SU-DHL-6 (cell line): ENCODE data around the gene COL27A1.

Experiments
- H2AFZ ChIP-seq: fragments of 200-600 bp; sonication (generic); 2 replicates; pipeline ENCODE4 v1.6.1; 2014; ENCODE audit warnings: low read depth, mild to moderate bottlenecking, moderate library complexity, mixed read lengths, antibody characterized with exemption, low read length; ENCODE audit not compliant: severe bottlenecking
- H3F3A ChIP-seq: fragments of 200-600 bp; shearing (Covaris generic); 2 replicates; pipeline ENCODE4 v1.6.0; 2016; ENCODE audit warnings: antibody characterized with exemption, mild to moderate bottlenecking; ENCODE audit not compliant: insufficient read depth
- H3K27ac ChIP-seq: fragments of 200-600 bp; sonication (generic); 2 replicates; pipeline ENCODE4 v1.5.1; 2016; ENCODE audit warnings: low read depth, mild to moderate bottlenecking, low read length, moderate library complexity, mixed read lengths
- H3K27me3 ChIP-seq: fragments of 200-600 bp; sonication (generic), shearing (Covaris generic); 2 replicates; pipeline ENCODE4 v1.6.0; 2014; ENCODE audit warnings: mild to moderate bottlenecking, low read length
- H3K36me3 ChIP-seq: fragments of 200-600 bp; sonication (generic); 2 replicates; pipeline ENCODE4 v1.6.1; 2014; ENCODE audit warnings: mild to moderate bottlenecking, low read length, mixed read lengths
- H3K4me2 ChIP-seq: fragments of 300-600, 200-600 bp; shearing (Covaris generic), sonication (generic); 2 replicates; pipeline ENCODE4 v1.6.0; 2014; ENCODE audit warnings: low read length, low read depth, mild to moderate bottlenecking; ENCODE audit not compliant: poor library complexity, severe bottlenecking
- H3K4me3 ChIP-seq: fragments of 200-600 bp; sonication (generic); 2 replicates; pipeline ENCODE4 v1.5.1; 2014; ENCODE audit warnings: antibody characterized with exemption, low read length, mild to moderate bottlenecking, mixed read lengths; ENCODE audit not compliant: insufficient read depth, poor library complexity, severe bottlenecking
- H3K79me2 ChIP-seq: fragments of 200-600 bp; sonication (generic); 2 replicates; pipeline ENCODE4 v1.6.1; 2014; ENCODE audit warnings: mild to moderate bottlenecking, low read length, moderate library complexity; ENCODE audit not compliant: insufficient read depth
- H3K9ac ChIP-seq: fragments of 200-600 bp; sonication (generic); 2 replicates; pipeline ENCODE4 v1.7.0; 2014; ENCODE audit warnings: mild to moderate bottlenecking, low read length
- H3K9me2 ChIP-seq: fragments of 200-600 bp; sonication (generic); replicated peaks from 2 replicates; pipeline ENCODE4 v1.6.1; 2014; ENCODE audit warnings: low read length; ENCODE audit not compliant: insufficient read depth
- H3K9me3 ChIP-seq: fragments of 200-600 bp; sonication (generic); 2 replicates; pipeline ENCODE4 v1.6.1; 2014; ENCODE audit warnings: low read length, mixed read lengths; ENCODE audit not compliant: insufficient read depth
- H4K20me1 ChIP-seq: fragments of 200-600 bp; sonication (generic); 2 replicates; pipeline ENCODE4 v1.6.1; 2014; ENCODE audit warnings: low read depth, mild to moderate bottlenecking, antibody characterized with exemption, low read length, moderate library complexity, mixed read lengths
- CTCF ChIP-seq: fragments of 200-600 bp; sonication (generic); IDR thresholded peaks from one replicate; pipeline ENCODE4 v1.5.1; 2017; ENCODE audit warnings: antibody characterized with exemption, mild to moderate bottlenecking, low read length, moderate library complexity; ENCODE audit not compliant: insufficient read depth, poor library complexity, severe bottlenecking
- EZH2phosphoT487 ChIP-seq: fragments of 200-600 bp; sonication (generic), shearing (Covaris generic); conservative IDR thresholded peaks from 2 replicates; pipeline ENCODE4 v1.6.1; 2018; ENCODE audit warnings: mild to moderate bottlenecking, antibody characterized with exemption, low read length, moderate library complexity, mixed read lengths

COL27A1 gene

DNA sequence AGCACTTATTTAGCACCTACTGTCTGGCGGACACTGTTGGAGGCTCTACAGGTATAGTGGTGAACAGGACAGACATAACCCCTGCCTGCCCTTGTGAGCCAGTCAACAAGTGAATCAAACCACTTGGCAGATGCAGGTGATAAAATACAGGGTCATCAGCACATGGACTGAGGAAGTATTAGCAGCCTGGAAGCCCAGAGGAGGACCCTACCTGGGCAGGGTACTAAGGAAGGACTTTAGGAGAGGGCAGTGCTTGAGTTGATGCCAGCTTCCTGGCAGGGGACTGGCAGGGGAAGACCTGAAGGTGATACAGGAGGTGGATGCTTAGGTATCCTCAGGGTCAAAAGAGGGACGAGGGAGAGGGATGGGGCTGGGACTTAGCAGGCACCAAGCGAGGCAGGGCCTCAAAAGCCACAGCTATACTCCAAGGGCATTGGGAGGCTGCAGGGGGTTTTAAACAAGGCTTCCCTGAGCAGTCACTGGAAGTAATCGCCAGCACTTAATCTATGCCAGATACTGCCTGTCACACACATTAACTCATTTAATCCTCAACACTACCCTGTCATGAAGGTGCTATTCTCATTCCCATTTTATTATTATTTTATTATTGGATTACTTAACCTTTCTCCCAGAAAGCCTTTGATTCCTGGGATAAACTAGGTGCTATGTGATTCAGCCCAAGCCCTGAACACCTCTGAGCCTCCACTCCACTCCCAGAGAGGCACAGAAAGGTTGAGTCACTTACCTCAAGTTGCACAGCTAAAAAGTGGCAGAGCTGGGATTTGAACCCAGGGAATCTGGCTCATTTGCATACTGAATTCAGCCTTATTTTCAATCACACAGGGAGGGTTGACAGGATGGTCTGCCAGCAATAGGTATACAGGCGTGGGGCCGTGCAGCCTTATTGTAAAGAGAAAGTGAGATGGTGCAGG is 103.8 kb downstream of the COL27A1 start:
- Histone ChIP-seq H3K36me3 (no peaks in the 10 kb centered on the region), H3K27me3 (no peaks in the 10 kb centered on the region), H3K4me3 (no peak overlapping the region), H2AFZ (no peak overlapping the region), H3K27ac (no peak overlapping the region), H4K20me1 (no peaks in the 10 kb centered on the region), H3K79me2 (no peaks in the 10 kb centered on the region), H3K9me3 (no peaks in the 10 kb centered on the region), H3K4me2 (no peak overlapping the region), H3F3A (no peaks in the 10 kb centered on the region), H3K9me2 (no peaks in the 10 kb centered on the region), H3K9ac (no peak overlapping the region)
- TF ChIP-seq EZH2phosphoT487 (no peak), CTCF (no peak)

GRCh38 chr9:114259798-114260523 is 104.6 kb downstream of the COL27A1 start:
- Histone ChIP-seq H3K9me2 (no peaks in the 10 kb centered on the region), H3K36me3 (no peaks in the 10 kb centered on the region), H3K27ac (no peak overlapping the region), H4K20me1 (no peaks in the 10 kb centered on the region), H3F3A (no peaks in the 10 kb centered on the region), H3K79me2 (no peaks in the 10 kb centered on the region), H3K9ac (no peak overlapping the region), H3K4me3 (no peak overlapping the region), H3K4me2 (no peak overlapping the region), H3K9me3 (no peaks in the 10 kb centered on the region), H2AFZ (no peak overlapping the region), H3K27me3 (no peaks in the 10 kb centered on the region)
- TF ChIP-seq EZH2phosphoT487: no peak

GRCh38 chr9:114261026-114261425 is 105.7 kb downstream of the COL27A1 start:
- Histone ChIP-seq H3K27me3 (no peaks in the 10 kb centered on the region), H3K27ac (no peak overlapping the region), H3K36me3 (no peaks in the 10 kb centered on the region), H2AFZ (no peak overlapping the region), H3K9me2 (no peaks in the 10 kb centered on the region), H3K79me2 (no peaks in the 10 kb centered on the region), H3K4me2 (no peak overlapping the region), H3K9me3 (no peaks in the 10 kb centered on the region), H3K4me3 (no peak overlapping the region), H3F3A (no peaks in the 10 kb centered on the region), H3K9ac (no peak overlapping the region), H4K20me1 (no peaks in the 10 kb centered on the region)
- TF ChIP-seq EZH2phosphoT487 (no peak), CTCF (no peak)
